GM12878 (cell line): ENCODE measurements around the gene CUEDC1. TPM values are rescaled to one million over a fixed set of nuclear protein-coding genes. Genes with fewer than 3 reads are reported as not detected.

Experiments
- ATAC-seq: fragments of 200-7000 bp; cut with Tn5 transposase; 3 replicates; pipeline ENCODE4 v1.9.1; 2020; ENCODE audit warnings: mild to moderate bottlenecking, moderate library complexity
- BruUV-seq: library from RNA; stranded (reverse); fragments of 400-500 nt; replicated peaks from 2 replicates; lab custom pipeline; 2021; lab: Mats Ljungman, UMichigan
- CTCF ChIA-PET: fragments of 300-600 bp; sonication (Branson Sonifier 250); formaldehyde crosslinking; extraction: SDS; loops from one replicate; lab custom pipeline; 2021; ENCODE audit warnings: inconsistent platforms; lab: Yijun Ruan, JAX
- POLR2A ChIA-PET: fragments of 350-600 bp; formaldehyde crosslinking; extraction: SDS; loops from one replicate; lab custom pipeline; 2021; ENCODE audit warnings: inconsistent platforms; lab: Charles Lee
- RAD21 ChIA-PET: fragments of 300-600 bp; sonication (Branson Sonifier 250); formaldehyde crosslinking; loops from one replicate; lab custom pipeline; 2023; ENCODE audit warnings: antibody characterized with exemption; ENCODE audit not compliant: unreplicated experiment; lab: Charles Lee
- SMC1A ChIA-PET: fragments of 300-600 bp; sonication (Branson Sonifier 250); formaldehyde crosslinking; loops from one replicate; lab custom pipeline; 2023; ENCODE audit not compliant: unreplicated experiment, uncharacterized antibody; lab: Charles Lee
- DNase-seq: peaks from one replicate; pipeline ENCODE4 v3.0.0-alpha.2; 2011; ENCODE audit warnings: low read depth, low spot score
- FAIRE-seq: peaks from 3 replicates; lab custom pipeline; 2011; peaks lifted over from hg19 to GRCh38; lab: Jason Lieb, UNC
- H2AFZ ChIP-seq: 2 replicates; pipeline ENCODE4 v1.6.0; 2011; ENCODE audit warnings: low read depth, low read length, control low read depth; ENCODE audit not compliant: control insufficient read depth
- H3K27ac ChIP-seq: 2 replicates; pipeline ENCODE4 v1.5.1; 2011; ENCODE audit warnings: control low read depth; ENCODE audit not compliant: control insufficient read depth, insufficient read depth
- H3K27me3 ChIP-seq, 2 experiments: replicated peaks in 1 of 2; 2 replicates each; pipeline versions ENCODE4 v1.6.0 to v1.6.1; 2011; ENCODE audit warnings: low read length in 1 of 2; ENCODE audit not compliant: control insufficient read depth in 2 of 2, insufficient read depth in 2 of 2
- H3K36me3 ChIP-seq, 2 experiments: 2 replicates each; pipeline ENCODE4 v1.5.1; 2011; ENCODE audit warnings: low read length in 1 of 2; ENCODE audit not compliant: control insufficient read depth in 2 of 2, insufficient read depth in 2 of 2
- H3K4me1 ChIP-seq: 2 replicates; pipeline ENCODE4 v1.6.1; 2011; ENCODE audit warnings: mild to moderate bottlenecking, low read length, moderate library complexity, mixed read lengths; ENCODE audit not compliant: control insufficient read depth, insufficient read depth
- H3K4me2 ChIP-seq: 2 replicates; pipeline ENCODE4 v1.6.0; 2011; ENCODE audit warnings: control low read depth; ENCODE audit not compliant: control insufficient read depth, insufficient read depth
- H3K4me3 ChIP-seq: fragments of 200-600 bp; sonication (generic); 2 replicates; pipeline ENCODE4 v1.5.1; 2016
- H3K79me2 ChIP-seq: 2 replicates; pipeline ENCODE4 v1.6.0; 2011; ENCODE audit warnings: low read length; ENCODE audit not compliant: control insufficient read depth, insufficient read depth
- H3K9ac ChIP-seq: 2 replicates; pipeline ENCODE4 v1.8.0; 2011; ENCODE audit warnings: low read length, control low read depth, mixed read lengths; ENCODE audit not compliant: control insufficient read depth, insufficient read depth
- H3K9me3 ChIP-seq: replicated peaks from 3 replicates; pipeline ENCODE4 v1.5.1; 2011; ENCODE audit warnings: mild to moderate bottlenecking, low read length; ENCODE audit not compliant: control insufficient read depth, insufficient read depth
- H4K20me1 ChIP-seq: 2 replicates; pipeline ENCODE4 v1.6.0; 2011; ENCODE audit not compliant: control insufficient read depth, insufficient read depth
- ATF7 ChIP-seq: fragments of 450-650 bp; IDR thresholded peaks from 2 replicates; pipeline ENCODE4 v1.6.1; 2016; ENCODE audit warnings: low read depth, mild to moderate bottlenecking
- BMI1 ChIP-seq: fragments of 450-650 bp; IDR thresholded peaks from 2 replicates; pipeline ENCODE4 v1.6.1; 2016; ENCODE audit warnings: mild to moderate bottlenecking, moderate library complexity, borderline replicate concordance
- CHD1 ChIP-seq: IDR thresholded peaks from 2 replicates; pipeline ENCODE4 v1.6.1; 2012; ENCODE audit warnings: low read depth, low read length, improper control_type of control experiment
- CREM ChIP-seq: IDR thresholded peaks from 2 replicates; pipeline ENCODE4 v1.6.1; 2014; ENCODE audit warnings: antibody characterized with exemption, low read depth
- HDAC6 ChIP-seq: fragments of 200-600 bp; sonication (generic); IDR thresholded peaks from one replicate; pipeline ENCODE4 v1.8.0; 2017; ENCODE audit warnings: antibody characterized with exemption; ENCODE audit not compliant: unreplicated experiment
- IRF4 ChIP-seq: IDR thresholded peaks from 2 replicates; pipeline ENCODE4 v1.6.1; 2011; ENCODE audit warnings: low read depth, low read length
- MAX ChIP-seq: IDR thresholded peaks from 2 replicates; pipeline ENCODE4 v1.6.1; 2012; ENCODE audit warnings: low read depth, low read length, improper control_type of control experiment
- NFXL1 ChIP-seq: fragments of 450-650 bp; IDR thresholded peaks from 2 replicates; pipeline ENCODE4 v1.6.1; 2017; ENCODE audit warnings: antibody characterized with exemption, mild to moderate bottlenecking, borderline replicate concordance
- PAX5 ChIP-seq: IDR thresholded peaks from 2 replicates; pipeline ENCODE4 v1.6.1; 2011; ENCODE audit warnings: low read depth, low read length, borderline replicate concordance
- PML ChIP-seq: IDR thresholded peaks from 2 replicates; pipeline ENCODE4 v1.6.1; 2012; ENCODE audit warnings: low read length, inconsistent platforms
- RB1 ChIP-seq: fragments of 450-650 bp; formaldehyde crosslinking; IDR thresholded peaks from 2 replicates; pipeline ENCODE4 v1.6.1; 2017; ENCODE audit warnings: mild to moderate bottlenecking, borderline replicate concordance
- RBBP5 ChIP-seq: fragments of 200-600 bp; sonication (generic); conservative IDR thresholded peaks from 2 replicates; pipeline ENCODE4 v1.6.1; 2016
- RFX5 ChIP-seq: IDR thresholded peaks from 2 replicates; pipeline ENCODE4 v1.6.1; 2011; ENCODE audit warnings: low read depth, low read length, improper control_type of control experiment
- STAT1 ChIP-seq: fragments of 450-650 bp; conservative IDR thresholded peaks from 2 replicates; pipeline ENCODE4 v1.6.1; 2014; ENCODE audit warnings: antibody characterized with exemption, mild to moderate bottlenecking
- ZNF217 ChIP-seq: fragments of 450-650 bp; IDR thresholded peaks from 2 replicates; pipeline ENCODE4 v1.6.1; 2017; ENCODE audit warnings: antibody characterized with exemption, mild to moderate bottlenecking
- ZNF274 ChIP-seq: IDR thresholded peaks from one replicate; pipeline ENCODE4 v1.8.0; 2011; ENCODE audit not compliant: insufficient read length, insufficient read depth
- WGBS: methylation state at CpG from one replicate; pipeline ENCODE4 v1.1.6; 2016; ENCODE audit warnings: low lambda C conversion rate; ENCODE audit not compliant: insufficient replicate concordance, insufficient coverage; ENCODE audit errors: missing lambda C conversion rate; 5-methylcytosine and 5-hydroxymethylcytosine counted together
- in situ Hi-C: fragments of 300-500 bp; cut with MboI; formaldehyde crosslinking; loops from 9 replicates; pipeline ENCODE4 v1.14.3; 2018; ENCODE audit warnings: mixed read lengths
- intact Hi-C: fragments of 100-400 bp; cut with micrococcal nuclease; formaldehyde crosslinking; loops from one replicate; pipeline ENCODE4 v1.14.2; 2022; ENCODE audit not compliant: unreplicated experiment
- polyA plus RNA-seq, 11 experiments: library from polyadenylated mRNA; depleted of rRNA in 4 of 11; unstranded in 6 of 11; stranded (reverse) in 5 of 11; fragments of >200 nt; fragmentation: Nextera tagmentation in 4 of 11; fragmentation: Illumina TruSeq in 1 of 11; extraction: Ambion mirVana in 4 of 11; extraction: Trizol in 1 of 11; gene quantifications; 1 replicate in 1 of 11; 2 replicates in 10 of 11; pipeline versions ENCODE4 v1.2.1 to v1.2.3, GENCODE V29; 2011 to 2016; ENCODE audit warnings: inconsistent platforms in 2 of 11, missing spikeins in 2 of 11, low read depth in 1 of 11
- total RNA-seq, 4 experiments: library from RNA; depleted of rRNA in 3 of 4; stranded (reverse); fragments of >200 nt in 3 of 4; fragmentation: Illumina TruSeq in 1 of 4; extraction: Trizol in 1 of 4; gene quantifications; 2 replicates each; pipeline versions ENCODE4 v1.2.1 to v1.2.3, GENCODE V29; 2013 to 2021
- TF ChIP-seq, protein P1 (sequence below): fragments of 450-650 bp; IDR thresholded peaks from 2 replicates; pipeline ENCODE4 v1.6.1; 2017; ENCODE audit warnings: mild to moderate bottlenecking, low read depth, inconsistent platforms; ENCODE audit not compliant: poor library complexity, severe bottlenecking
- TF ChIP-seq, protein P2 (sequence below): fragments of 450-650 bp; IDR thresholded peaks from 2 replicates; pipeline ENCODE4 v1.6.1; 2014; ENCODE audit warnings: mild to moderate bottlenecking
- TF ChIP-seq, protein P3 (sequence below): IDR thresholded peaks from 2 replicates; pipeline ENCODE4 v1.6.1; 2011; ENCODE audit warnings: mild to moderate bottlenecking, low read depth, low read length, moderate library complexity; ENCODE audit not compliant: insufficient replicate concordance

CUEDC1 gene
- total and polyA plus RNA-seq, 10 of the 15 experiments (the other 5 are each of a cell fraction or from before 2014, with no cell fraction given): 0.24 to 7.4 (median 1.8) TPM

DNA sequence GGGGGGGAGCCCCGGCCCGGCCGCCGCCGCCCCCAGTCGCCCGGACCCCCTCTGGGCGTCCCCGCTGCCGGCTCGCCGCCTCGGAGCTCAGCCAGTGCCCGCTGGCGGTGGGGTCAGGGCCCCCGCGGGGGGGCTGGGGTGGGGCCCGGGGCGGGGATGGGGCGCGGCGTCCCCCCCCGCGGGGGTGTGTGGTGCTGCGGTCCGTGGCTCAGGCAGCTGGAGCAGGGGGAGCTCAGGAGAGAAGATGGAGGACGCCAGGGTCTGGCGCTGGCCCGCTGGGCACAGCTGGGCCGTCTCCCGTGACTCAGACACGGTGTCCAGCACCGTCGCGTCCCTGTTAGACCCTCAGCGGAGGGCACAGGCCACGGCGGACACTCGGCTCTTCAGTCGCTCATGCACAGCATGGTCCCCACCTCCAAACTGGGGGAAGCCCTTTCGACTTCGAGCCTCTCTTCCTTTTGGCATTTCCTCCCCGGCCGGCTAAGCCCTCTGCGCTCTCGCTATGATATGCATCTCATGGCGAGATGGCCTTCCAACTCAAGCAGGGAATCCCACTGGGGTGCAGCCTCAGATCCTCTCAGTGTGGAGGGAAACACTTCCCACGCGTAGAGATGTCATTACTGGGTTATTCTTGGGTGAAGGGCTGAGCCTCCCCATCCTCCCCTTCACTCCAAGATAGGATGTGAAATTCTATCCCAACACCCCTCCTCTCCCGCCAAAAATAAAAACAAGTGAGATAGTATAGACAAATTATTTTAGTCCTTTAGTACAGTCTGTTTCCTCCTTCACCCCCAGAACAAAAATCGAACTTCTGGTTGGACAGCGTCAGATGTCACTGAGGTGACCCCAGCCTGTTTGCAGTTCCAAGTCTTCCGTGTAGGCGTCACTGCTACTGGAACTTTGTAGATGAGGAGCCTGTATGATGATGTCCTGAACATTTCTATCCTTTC is 33.4 kb upstream of the CUEDC1 start:
- peak overlapping the region; percentile 83 for H2AFZ ChIP-seq
- in situ Hi-C loops (no loop called here), intact Hi-C loops (loop anchor here (5.0 kb wide), 1 partner anchor 41 kb away; no protein-coding TSS in a partner anchor)
- ChIA-PET SMC1A (interaction anchor here (0.7 to 4.2 kb wide), 6 partner anchors 11 to 129 kb away, joined by 3 to 39 read pairs (median 8); no protein-coding TSS in a partner anchor), RAD21 (interaction anchor here (0.6 to 2.2 kb wide), 15 partner anchors 8 to 129 kb away, joined by 3 to 8 read pairs (median 4); partner anchors contain the start of genes CUEDC1 and SRSF1), POLR2A (interaction anchor here (0.5 to 3.9 kb wide), 3 partner anchors 11 to 134 kb away, joined by 3 to 11 read pairs (median 10); partner anchors contain the start of gene SRSF1), CTCF (interaction anchor here (1.5 to 19.6 kb wide), 4 partner anchors 11 to 133 kb away, joined by 4 to 708 read pairs (median 77); partner anchors contain the start of gene MRPS23)
- peak overlapping the region; percentile 82; the same call in 1 of the 2 replicates for H3K9ac ChIP-seq
- H3K27me3 ChIP-seq: no peaks in the 10 kb centered on the region
- DNase-seq: no peak
- no peak for FAIRE-seq
- H3K27ac ChIP-seq: peak overlapping the region; percentile 56
- H3K4me3 ChIP-seq: peak overlapping the region; percentile 66
- WGBS: 14% methylated on average over 16 of the region's 54 CpGs
- H3K79me2 ChIP-seq: peaks cover 20% of the 10 kb centered on the region
- H3K4me2 ChIP-seq: peak overlapping the region; percentile 95
- peaks cover 5% of the 10 kb centered on the region for H3K4me1 ChIP-seq
- no TSS peak for BruUV-seq
- peak; percentile 73 for ATAC-seq
- no peaks in the 10 kb centered on the region for H3K9me3 ChIP-seq
- H3K36me3 ChIP-seq: peaks cover 0 to 3% of the 10 kb centered on the region in 2 experiments; a peak in 1 of 4 replicates
- H4K20me1 ChIP-seq: peaks cover 2% of the 10 kb centered on the region; the same call in 1 of the 2 replicates
- TF ChIP-seq PAX5 (peak; percentile 83; the same call in 1 of the 2 replicates), NFXL1 (no peak), MAX (no peak), HDAC6 (no peak), RBBP5 (no peak), IRF4 (no peak), ZNF217 (no peak), RFX5 (no peak), CREM (no peak), BMI1 (no peak), PML (peak; percentile 28; the same call in 1 of the 2 replicates), CHD1 (0 out of 2 replicates have a peak, but pooled peaks have one; percentile 27), RB1 (peak; percentile 26; the same call in 1 of the 2 replicates), ZNF274 (no peak), STAT1 (0 out of 2 replicates have a peak, but pooled peaks have one; percentile 30), ATF7 (0 out of 2 replicates have a peak, but pooled peaks have one; percentile 8)
- TF ChIP-seq, protein P1, sequence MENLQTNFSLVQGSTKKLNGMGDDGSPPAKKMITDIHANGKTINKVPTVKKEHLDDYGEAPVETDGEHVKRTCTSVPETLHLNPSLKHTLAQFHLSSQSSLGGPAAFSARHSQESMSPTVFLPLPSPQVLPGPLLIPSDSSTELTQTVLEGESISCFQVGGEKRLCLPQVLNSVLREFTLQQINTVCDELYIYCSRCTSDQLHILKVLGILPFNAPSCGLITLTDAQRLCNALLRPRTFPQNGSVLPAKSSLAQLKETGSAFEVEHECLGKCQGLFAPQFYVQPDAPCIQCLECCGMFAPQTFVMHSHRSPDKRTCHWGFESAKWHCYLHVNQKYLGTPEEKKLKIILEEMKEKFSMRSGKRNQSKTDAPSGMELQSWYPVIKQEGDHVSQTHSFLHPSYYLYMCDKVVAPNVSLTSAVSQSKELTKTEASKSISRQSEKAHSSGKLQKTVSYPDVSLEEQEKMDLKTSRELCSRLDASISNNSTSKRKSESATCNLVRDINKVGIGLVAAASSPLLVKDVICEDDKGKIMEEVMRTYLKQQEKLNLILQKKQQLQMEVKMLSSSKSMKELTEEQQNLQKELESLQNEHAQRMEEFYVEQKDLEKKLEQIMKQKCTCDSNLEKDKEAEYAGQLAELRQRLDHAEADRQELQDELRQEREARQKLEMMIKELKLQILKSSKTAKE: no peak
- TF ChIP-seq, protein P2, sequence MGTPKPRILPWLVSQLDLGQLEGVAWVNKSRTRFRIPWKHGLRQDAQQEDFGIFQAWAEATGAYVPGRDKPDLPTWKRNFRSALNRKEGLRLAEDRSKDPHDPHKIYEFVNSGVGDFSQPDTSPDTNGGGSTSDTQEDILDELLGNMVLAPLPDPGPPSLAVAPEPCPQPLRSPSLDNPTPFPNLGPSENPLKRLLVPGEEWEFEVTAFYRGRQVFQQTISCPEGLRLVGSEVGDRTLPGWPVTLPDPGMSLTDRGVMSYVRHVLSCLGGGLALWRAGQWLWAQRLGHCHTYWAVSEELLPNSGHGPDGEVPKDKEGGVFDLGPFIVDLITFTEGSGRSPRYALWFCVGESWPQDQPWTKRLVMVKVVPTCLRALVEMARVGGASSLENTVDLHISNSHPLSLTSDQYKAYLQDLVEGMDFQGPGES: no peak
- TF ChIP-seq, protein P3, sequence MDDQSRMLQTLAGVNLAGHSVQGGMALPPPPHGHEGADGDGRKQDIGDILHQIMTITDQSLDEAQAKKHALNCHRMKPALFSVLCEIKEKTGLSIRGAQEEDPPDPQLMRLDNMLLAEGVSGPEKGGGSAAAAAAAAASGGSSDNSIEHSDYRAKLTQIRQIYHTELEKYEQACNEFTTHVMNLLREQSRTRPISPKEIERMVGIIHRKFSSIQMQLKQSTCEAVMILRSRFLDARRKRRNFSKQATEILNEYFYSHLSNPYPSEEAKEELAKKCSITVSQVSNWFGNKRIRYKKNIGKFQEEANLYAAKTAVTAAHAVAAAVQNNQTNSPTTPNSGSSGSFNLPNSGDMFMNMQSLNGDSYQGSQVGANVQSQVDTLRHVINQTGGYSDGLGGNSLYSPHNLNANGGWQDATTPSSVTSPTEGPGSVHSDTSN: no peak
